HG03565 (cell line): Measurements from ENCODE around the gene TTC4.

Experiments used
- ATAC-seq: cut with Tn5 transposase; IDR thresholded peaks from one replicate; pipeline ENCODE4 v1.9.1; 2021; ENCODE audit warnings: mild to moderate bottlenecking, moderate library complexity; ENCODE audit not compliant: unreplicated experiment

TTC4 gene

DNA sequence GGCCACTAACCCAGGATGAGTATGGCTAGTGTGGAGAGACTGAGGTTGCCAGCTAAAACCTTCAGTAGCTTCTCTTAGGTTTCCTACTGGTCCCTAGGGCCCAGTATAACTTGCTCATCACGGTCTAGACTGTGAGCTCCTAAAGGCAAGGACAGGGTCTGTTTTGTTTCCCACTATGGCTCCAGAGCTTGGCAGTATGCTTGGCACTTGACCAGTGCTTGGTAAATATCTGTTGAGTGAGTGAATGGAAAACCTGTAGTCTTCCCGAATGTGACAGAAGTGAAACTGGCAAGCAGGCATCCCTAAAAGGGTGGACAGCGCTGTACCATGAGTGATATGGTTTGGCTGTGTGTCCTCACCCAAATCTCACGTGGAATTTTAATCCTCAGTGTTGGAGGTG lies 61.8 kb downstream of the TTC4 start:
- no peak for ATAC-seq

DNA sequence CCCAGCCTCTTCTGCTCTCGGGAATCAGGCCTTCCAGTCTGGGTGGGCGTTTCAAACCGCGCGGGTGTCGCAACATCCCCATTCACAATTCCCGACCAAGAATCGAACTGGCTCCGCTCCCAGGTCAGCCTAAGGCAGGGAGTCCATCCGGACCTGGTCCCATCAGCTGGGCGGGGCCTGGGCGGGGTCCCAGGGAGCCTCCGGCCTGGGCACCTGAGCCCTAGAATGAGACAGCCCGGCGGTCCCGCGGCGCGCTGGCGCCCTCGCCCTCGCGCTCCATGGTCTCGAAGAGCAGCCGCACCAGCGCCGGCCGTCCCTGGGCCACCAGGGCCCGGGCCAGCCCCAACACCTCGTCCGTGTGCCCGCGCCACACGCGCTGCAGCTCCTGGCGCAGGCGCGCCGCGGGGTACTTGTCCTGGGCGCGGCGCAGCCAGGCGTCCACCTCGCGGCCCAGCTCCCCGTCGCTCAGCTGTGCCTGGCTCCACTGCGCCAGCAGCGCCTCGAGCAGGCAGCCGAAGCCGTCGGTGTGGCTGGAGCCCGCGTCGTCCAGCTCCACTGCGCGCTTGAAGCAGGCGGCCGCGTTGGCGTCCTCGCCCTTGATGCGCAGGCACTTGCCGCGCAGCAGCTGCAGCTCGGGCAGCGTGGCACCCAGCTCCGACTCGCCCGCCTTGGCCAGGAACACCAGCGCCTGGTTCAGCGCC lies 65.5 kb downstream of the TTC4 start:
- no peak for ATAC-seq

DNA sequence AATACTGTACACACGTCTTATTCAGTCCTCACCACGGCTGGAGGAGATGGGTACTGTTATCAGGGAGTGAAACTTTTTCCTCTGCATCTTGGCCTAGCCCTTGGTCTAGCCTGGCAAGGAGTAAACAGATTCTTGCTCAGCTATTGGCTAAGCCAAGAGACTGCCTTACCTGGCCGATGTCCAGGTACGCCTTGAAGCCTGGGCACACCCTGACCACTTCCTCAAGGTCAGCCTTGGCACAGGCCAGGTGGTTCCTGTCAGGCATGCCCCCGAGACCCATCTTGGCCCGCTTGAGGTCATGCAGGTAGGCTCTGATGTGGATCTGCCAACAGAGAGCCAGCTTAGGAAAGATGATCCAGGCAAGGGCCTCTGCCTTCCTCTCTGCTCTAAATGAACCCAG lies 66.5 kb downstream of the TTC4 start:
- ATAC-seq = no peak

DNA sequence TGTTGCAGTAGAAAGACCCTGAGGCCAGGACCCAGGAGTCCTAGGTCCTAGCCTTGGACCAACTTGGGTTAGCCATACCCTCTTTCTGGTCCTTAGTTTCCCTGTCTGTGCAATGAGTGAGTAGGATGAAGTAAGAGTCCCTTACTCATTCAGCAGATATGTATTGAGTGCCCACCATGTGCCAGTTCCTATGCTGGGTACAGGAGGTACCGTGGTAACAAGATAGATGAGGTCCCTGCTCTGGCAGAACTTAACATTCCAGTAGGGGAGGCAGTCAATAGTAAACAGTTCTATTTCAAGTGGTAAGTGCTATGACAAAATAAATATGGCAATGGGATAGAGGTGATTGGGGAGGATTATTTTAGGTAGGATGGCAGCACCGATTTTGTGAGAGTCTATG lies 66.9 kb downstream of the TTC4 start:
- no peak for ATAC-seq

DNA sequence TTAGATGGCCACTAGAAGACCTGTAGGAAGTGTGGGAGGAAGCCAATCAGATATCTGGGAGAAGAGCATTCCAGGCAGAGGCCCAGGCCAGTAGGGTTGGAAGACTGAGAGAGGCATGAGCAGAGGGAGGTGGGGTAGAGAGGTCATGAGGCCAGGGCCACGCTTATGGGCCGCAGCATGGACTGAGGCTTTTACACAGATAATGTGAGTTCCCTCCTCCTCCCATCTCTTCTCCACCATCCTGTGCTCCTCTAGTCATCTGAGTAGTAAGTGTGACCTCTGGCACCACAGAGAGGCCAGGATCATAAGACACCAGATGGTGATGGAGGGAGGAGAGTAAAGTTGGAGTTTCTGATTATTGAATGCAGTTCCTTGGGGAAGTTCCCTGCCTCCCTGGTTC lies 68.4 kb downstream of the TTC4 start:
- no peak for ATAC-seq

DNA sequence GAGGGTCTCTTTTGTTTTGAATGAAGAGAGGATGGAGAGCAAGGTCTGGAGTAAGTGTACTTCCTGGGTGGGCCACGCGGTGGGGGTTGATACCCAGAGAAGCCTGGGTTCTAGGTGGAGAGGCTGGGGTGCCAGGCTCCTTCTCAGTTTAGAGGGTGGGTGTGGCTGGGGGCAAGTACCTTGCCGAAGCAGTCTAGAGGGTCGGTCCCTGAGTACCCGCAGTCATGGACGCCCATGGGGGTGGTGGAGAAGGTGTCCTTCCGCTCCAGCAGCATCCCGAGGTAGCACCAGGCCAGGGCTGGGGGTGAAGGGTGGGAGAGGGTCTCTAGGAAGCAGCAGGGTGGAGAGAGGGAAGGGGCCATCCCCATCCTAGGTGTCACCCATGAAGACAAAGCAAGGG lies 71.1 kb downstream of the TTC4 start:
- no peak for ATAC-seq

DNA sequence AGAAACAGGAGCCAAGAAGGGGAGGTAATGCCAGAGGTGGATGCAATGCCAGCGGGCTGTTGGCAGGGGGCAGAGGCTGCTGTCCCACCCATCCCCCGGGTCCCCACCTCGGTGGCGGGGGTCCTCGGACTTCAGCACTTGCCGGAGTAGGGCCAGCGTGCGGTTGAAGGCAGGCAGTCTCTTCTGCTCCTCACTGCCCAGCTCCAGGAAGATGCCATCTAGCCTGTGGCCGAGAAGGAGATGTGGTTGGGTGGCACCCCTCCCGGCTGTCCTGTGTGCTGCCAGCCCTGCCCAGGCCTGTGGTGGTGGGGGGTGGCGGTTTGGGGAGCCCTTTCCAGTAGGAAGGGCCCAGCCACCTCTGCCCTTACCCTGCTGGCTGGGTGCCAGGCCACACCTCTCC lies 71.9 kb downstream of the TTC4 start:
- no peak for ATAC-seq

DNA sequence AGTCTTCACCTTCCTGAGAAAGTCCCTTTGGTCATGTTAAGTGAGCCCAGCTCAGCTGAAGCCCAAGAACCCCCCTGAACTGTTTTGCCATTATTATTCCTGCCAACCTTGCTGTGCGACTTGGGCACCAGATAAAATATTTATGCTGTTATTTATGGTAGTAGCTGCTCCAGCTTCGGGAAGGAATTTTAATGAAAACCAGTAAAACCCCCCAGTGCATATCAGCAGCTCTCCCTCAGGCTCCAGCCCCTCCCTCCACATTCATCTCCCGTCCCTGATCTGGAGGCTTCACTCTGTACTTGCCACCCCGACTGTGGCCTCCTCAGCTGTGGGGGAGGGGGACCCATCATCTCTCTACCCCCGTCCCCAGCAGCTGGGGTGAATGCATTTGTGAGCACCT lies 72.8 kb downstream of the TTC4 start:
- no peak for ATAC-seq

DNA sequence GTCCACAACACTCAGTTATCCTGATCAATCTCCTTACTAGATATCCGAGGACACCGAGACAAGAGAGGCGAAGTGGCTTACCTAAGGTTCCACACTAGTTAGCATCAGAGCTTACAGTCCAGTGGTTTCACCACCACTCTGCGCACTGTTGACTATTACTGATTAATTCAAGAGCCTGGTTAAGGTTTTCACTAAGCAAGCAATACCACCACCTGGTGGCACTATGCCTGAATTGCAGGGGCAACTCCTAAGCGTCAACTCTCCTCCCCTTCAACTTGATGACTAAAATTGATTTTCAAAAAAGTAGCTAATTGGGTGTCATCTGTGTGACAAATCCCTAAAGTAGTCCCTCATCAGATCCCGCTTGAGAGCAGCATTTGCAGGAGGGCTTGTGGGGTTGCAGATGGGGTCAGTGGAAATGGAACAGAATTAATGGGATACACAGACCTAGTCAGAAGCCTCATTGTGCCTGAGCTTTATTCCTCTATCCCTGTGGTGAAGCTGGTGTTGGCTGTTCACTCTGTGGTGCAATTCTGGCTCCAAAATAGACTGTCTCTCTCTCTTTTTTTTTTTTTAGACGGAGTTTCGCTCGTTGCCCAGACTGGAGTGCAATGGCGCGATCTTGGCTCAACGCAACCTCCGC lies 76.3 kb downstream of the TTC4 start:
- no peak for ATAC-seq
